ENCODE measurements around the gene RGS5. TPM values are rescaled to one million over a fixed set of nuclear protein-coding genes. Genes with fewer than 3 reads are reported as not detected.

RGS5 gene
- polyA plus RNA-seq, 1 donor (not counting 4 experiments of a cell fraction or from before 2014, with no cell fraction given), result 4.1 TPM

GRCh38 chr1:163148911-163149310 is 53.8 kb downstream of the RGS5 start:
- DNase-seq (ENCODE audit: low read depth, low spot score), result no peak
- Histone ChIP-seq H4K20me1 (ENCODE audit: control insufficient read depth, extremely low read depth, insufficient read depth, low read length) (no peaks in the 10 kb centered on the region), H3K4me3 (ENCODE audit: control insufficient read depth in 2 of 3, extremely low read depth in 1 of 3, insufficient read depth in 2 of 3, low read depth in 1 of 3, low read length in 3 of 3) (no peak overlapping the region), H3K9ac (ENCODE audit: control insufficient read depth, extremely low read depth, insufficient read depth, low read length) (no peak overlapping the region), H3K36me3 (ENCODE audit: control insufficient read depth in 2 of 2, extremely low read depth in 1 of 2, insufficient read depth in 2 of 2, low read length in 2 of 2) (no peaks in the 10 kb centered on the region), H3K4me1 (ENCODE audit: control insufficient read depth, extremely low read depth, insufficient read depth, low read length) (no peaks in the 10 kb centered on the region), H2AFZ (ENCODE audit: control insufficient read depth, low read length) (no peak overlapping the region), H3K79me2 (ENCODE audit: control insufficient read depth, insufficient read depth, low read length) (no peaks in the 10 kb centered on the region), H3K9me1 (ENCODE audit: control insufficient read depth, extremely low read depth, insufficient read depth, low read length) (no peaks in the 10 kb centered on the region), H3K4me2 (ENCODE audit: control insufficient read depth, extremely low read depth, insufficient read depth, low read depth, low read length) (no peak overlapping the region), H3K27ac (ENCODE audit: control insufficient read depth, insufficient read depth, low read length) (no peak overlapping the region), H3K9me3 (ENCODE audit: control insufficient read depth, low read depth, low read length) (no peaks in the 10 kb centered on the region), H3K27me3 (ENCODE audit: control insufficient read depth, extremely low read depth, insufficient read depth, low read length) (no peaks in the 10 kb centered on the region)
- FAIRE-seq, result no peak
- TF ChIP-seq EZH2 (IDR thresholded peaks at IDR 0.05; ENCODE audit: low read length), result no peak
- TF ChIP-seq CTCF (optimal IDR thresholded peaks at IDR 0.05 in 1 of 3, IDR thresholded peaks at IDR 0.05 in 1 of 3, conservative IDR thresholded peaks at IDR 0.05 in 1 of 3; ENCODE audit: extremely low read depth in 1 of 3, insufficient read depth in 2 of 3, low read length in 3 of 3), result no peak
- dilution Hi-C loops (cut with MboI; ENCODE audit: extremely low pct_ligation_motif_present, low sequenced_read_pairs), result no loop called here

- TF ChIP-seq EZH2 (IDR thresholded peaks at IDR 0.05; ENCODE audit: low read length), result no peak
- no peak for TF ChIP-seq CTCF (optimal IDR thresholded peaks at IDR 0.05 in 1 of 3, IDR thresholded peaks at IDR 0.05 in 1 of 3, conservative IDR thresholded peaks at IDR 0.05 in 1 of 3; ENCODE audit: extremely low read depth in 1 of 3, insufficient read depth in 2 of 3, low read length in 3 of 3)
- Histone ChIP-seq H3K9me1 (ENCODE audit: control insufficient read depth, extremely low read depth, insufficient read depth, low read length) (no peaks in the 10 kb centered on the region), H3K9me3 (ENCODE audit: control insufficient read depth, low read depth, low read length) (no peaks in the 10 kb centered on the region), H3K27me3 (ENCODE audit: control insufficient read depth, extremely low read depth, insufficient read depth, low read length) (no peaks in the 10 kb centered on the region), H3K9ac (ENCODE audit: control insufficient read depth, extremely low read depth, insufficient read depth, low read length) (no peak overlapping the region), H3K79me2 (ENCODE audit: control insufficient read depth, insufficient read depth, low read length) (no peaks in the 10 kb centered on the region), H2AFZ (ENCODE audit: control insufficient read depth, low read length) (no peak overlapping the region), H3K27ac (ENCODE audit: control insufficient read depth, insufficient read depth, low read length) (no peak overlapping the region), H3K4me3 (ENCODE audit: control insufficient read depth in 2 of 3, extremely low read depth in 1 of 3, insufficient read depth in 2 of 3, low read depth in 1 of 3, low read length in 3 of 3) (no peak overlapping the region), H3K4me1 (ENCODE audit: control insufficient read depth, extremely low read depth, insufficient read depth, low read length) (no peaks in the 10 kb centered on the region), H3K36me3 (ENCODE audit: control insufficient read depth in 2 of 2, extremely low read depth in 1 of 2, insufficient read depth in 2 of 2, low read length in 2 of 2) (no peaks in the 10 kb centered on the region), H3K4me2 (ENCODE audit: control insufficient read depth, extremely low read depth, insufficient read depth, low read depth, low read length) (no peak overlapping the region), H4K20me1 (ENCODE audit: control insufficient read depth, extremely low read depth, insufficient read depth, low read length) (no peaks in the 10 kb centered on the region)
- dilution Hi-C loops (cut with MboI; ENCODE audit: extremely low pct_ligation_motif_present, low sequenced_read_pairs), result no loop called here
- no peak for FAIRE-seq
- DNase-seq (ENCODE audit: low read depth, low spot score), result no peak
These were observed 55.7 kb downstream of the RGS5 start for GRCh38 chr1:163147019-163147418.
